Ovary (tissue), 9 donors: Measurements from ENCODE around the gene BZW1. TPM values are rescaled to one million over a fixed set of nuclear protein-coding genes. Genes with fewer than 3 reads are reported as not detected.

Experiments used
- DNase-seq, 5 donors: peaks; one replicate each; pipeline ENCODE4 v3.0.0-alpha.2; 2019 to 2020
- H3K27ac ChIP-seq, 2 donors: fragments of 200-600 bp; one replicate each; pipeline versions ENCODE4 v1.5.1 to v1.8.0; 2019 to 2022
- H3K27me3 ChIP-seq: fragments of 200-600 bp; one replicate; pipeline ENCODE4 v1.8.0; 2022
- H3K36me3 ChIP-seq: fragments of 200-600 bp; sonication (generic); one replicate; pipeline ENCODE4 v1.5.1; 2019
- H3K4me1 ChIP-seq: one replicate; pipeline ENCODE4 v1.8.1; 2013; ENCODE audit warnings: mild to moderate bottlenecking, moderate library complexity; ENCODE audit not compliant: insufficient read depth
- H3K4me3 ChIP-seq: fragments of 200-600 bp; sonication (generic); one replicate; pipeline ENCODE4 v1.5.1; 2017
- H3K9me3 ChIP-seq, 2 donors: fragments of 200-600 bp in 1 of 2; sonication (generic) in 1 of 2; one replicate each; pipeline versions ENCODE4 v1.5.1 to v1.8.1; 2013 to 2019; ENCODE audit warnings: mild to moderate bottlenecking in 1 of 2, moderate library complexity in 1 of 2
- CTCF ChIP-seq, 3 donors: fragments of 450-650 bp in 2 of 3; fragments of 200-600 bp in 1 of 3; IDR thresholded peaks; one replicate each; pipeline versions ENCODE4 v1.5.1 to v1.8.0; 2016 to 2022; ENCODE audit warnings: antibody characterized with exemption in 3 of 3, mild to moderate bottlenecking in 1 of 3
- EP300 ChIP-seq: sonication (generic); formaldehyde crosslinking; IDR thresholded peaks from one replicate; pipeline ENCODE4 v1.6.1; 2017; ENCODE audit warnings: antibody characterized with exemption
- POLR2A ChIP-seq: fragments of 450-650 bp; IDR thresholded peaks from one replicate; pipeline ENCODE4 v1.6.1; 2017; ENCODE audit warnings: antibody characterized with exemption, mild to moderate bottlenecking, moderate library complexity
- WGBS, 3 donors: extraction: QIAGEN DNeasy Blood & Tissue Kit in 1 of 3; methylation state at CpG; one replicate each; pipeline versions ENCODE4 v1.1.5 to v1.1.7; 2013 to 2017; 5-methylcytosine and 5-hydroxymethylcytosine counted together
- intact Hi-C, 4 donors: fragments of 100-400 bp; cut with DNase I; formaldehyde crosslinking; loops; one replicate each; pipeline versions ENCODE4 v1.11.0 to v1.15.1; 2022 to 2023
- polyA plus RNA-seq, 2 donors: library from polyadenylated mRNA; stranded (reverse); fragments of 200-250 nt in 1 of 2; fragments of 350-450 nt in 1 of 2; fragmentation: Illumina TruSeq in 1 of 2; extraction: RNeasy Lipid Tissue Mini Kit (QIAGEN cat#74804) in 1 of 2; gene quantifications; one replicate each; pipeline ENCODE4 v1.2.3, GENCODE V29; 2013 to 2014
- total RNA-seq, 7 donors: library from RNA; depleted of rRNA in 2 of 7; stranded (reverse); fragments of >200 nt in 2 of 7; fragmentation: NEBNext Ultra II Directional in 3 of 7; extraction: Animal tissue kit (Norgen Biotek cat#: 25700) in 3 of 7; gene quantifications; one replicate each; pipeline versions ENCODE4 v1.1.0 to v1.2.4, GENCODE V29; 2016 to 2023
- donor health status: DM: no; HTN: no; CAD: no; lungs with moderate emphysema.
- donor health status: DM: no; HTN: no; CAD: no.
- donor health status: Bipolar disorder and iron deficiency.
- donor health status: DM: yes; HTN: yes; CAD: no.
- donor health status: DM: no; HTN: no; CAD: no.
- donor health status: DM: yes; HTN: yes; CAD: no.

BZW1 gene
- total and polyA plus RNA-seq, 9 donors: 47.0 to 278 (median 134) TPM

DNA sequence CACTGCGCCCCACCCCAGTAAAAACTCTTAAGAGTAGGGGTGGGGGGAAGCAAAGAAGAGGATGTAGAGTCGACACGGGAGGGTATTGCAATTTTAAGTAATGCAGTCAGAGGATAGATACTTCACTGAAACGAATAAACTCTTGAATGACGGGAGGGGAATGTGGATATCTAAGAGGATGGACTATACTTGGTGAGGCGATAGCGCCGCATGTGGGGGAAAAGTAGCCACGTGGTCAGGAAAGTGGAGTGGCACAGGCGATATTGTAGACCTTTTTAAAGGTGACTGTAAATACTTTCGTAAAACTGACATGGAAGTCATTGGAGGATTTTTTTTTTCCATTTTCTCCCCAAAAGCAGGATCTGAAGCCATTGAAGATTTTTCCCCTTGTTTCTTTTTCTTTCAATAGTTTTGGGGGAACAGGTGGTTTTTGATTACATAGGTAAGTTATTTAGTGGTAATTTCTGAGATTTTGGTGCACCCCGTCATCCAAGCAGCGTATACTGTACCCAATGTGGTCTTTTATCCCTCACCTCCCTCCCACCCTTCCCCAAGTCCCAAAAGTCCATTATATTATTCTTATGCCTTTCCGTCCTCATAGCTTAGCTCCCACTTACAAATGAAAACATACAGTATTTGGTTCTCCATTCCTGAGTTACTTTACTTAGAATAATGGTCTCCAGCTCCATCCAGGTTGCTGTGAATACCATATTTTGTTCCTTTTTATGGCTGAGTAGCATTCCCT lies 39.0 kb downstream of the BZW1 start:
- H3K9me3 ChIP-seq: no peaks in the 10 kb centered on the region
- 75 to 83% (median 76%) methylated on average over 14 of the region's 14 CpGs for WGBS, 3 donors
- H3K27me3 ChIP-seq: no peaks in the 10 kb centered on the region
- no peaks in the 10 kb centered on the region for H3K4me1 ChIP-seq
- no peaks in the 10 kb centered on the region for H3K36me3 ChIP-seq
- no peak for TF ChIP-seq CTCF (IDR thresholded peaks at IDR 0.05)
- TF ChIP-seq EP300: no peak
- no peak overlapping the region for H3K4me3 ChIP-seq
- no peak overlapping the region for H3K27ac ChIP-seq
- no peak for DNase-seq
- intact Hi-C loops: no loop called here

DNA sequence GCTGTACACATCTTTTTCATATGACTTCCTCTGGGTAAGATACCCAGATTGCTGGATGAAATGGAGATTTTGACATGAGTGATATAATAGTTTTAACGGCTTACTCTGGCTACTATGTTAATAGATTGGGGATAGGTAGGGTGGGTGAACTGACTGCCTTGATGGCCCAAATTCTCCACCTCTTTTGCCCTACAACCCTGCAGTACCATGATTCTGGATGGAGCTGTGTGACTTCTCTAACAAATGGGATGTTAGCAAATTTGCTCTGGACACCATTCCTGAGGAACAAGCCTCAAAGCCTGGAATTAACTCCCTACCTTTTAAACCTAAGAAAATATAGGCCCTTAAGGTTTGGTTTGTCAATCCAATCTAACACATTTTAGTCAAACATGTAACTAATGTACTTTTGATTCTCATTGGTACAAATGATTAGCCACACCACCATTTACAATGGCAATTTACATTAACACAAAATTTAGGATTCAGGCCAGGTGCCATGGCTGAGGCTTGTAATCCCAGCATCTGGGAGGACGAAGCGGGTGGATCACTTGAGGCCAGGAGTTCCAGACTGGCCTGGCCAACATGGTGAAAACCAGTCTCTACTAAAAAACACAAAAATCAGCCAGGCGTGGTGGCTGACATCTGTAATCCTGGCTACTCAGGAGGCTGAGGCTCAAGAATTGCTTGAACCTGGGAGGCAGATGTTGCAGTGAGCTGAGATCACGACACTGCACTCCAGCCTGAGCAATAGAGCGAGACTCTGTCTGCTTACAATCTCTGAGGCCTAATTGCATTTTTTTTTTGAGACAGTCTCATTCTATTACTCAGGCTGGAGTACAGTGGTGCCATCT lies 39.9 kb downstream of the BZW1 start:
- no peaks in the 10 kb centered on the region for H3K4me1 ChIP-seq
- no peaks in the 10 kb centered on the region for H3K27me3 ChIP-seq
- no peaks in the 10 kb centered on the region for H3K36me3 ChIP-seq
- WGBS, 3 donors: 94 to 97% (median 95%) methylated on average over 6 of the region's 6 CpGs
- intact Hi-C loops: no loop called here
- H3K9me3 ChIP-seq: no peaks in the 10 kb centered on the region
- no peak overlapping the region for H3K4me3 ChIP-seq
- DNase-seq: no peak
- TF ChIP-seq POLR2A: no peak
- no peak for TF ChIP-seq CTCF (IDR thresholded peaks at IDR 0.05)
- TF ChIP-seq EP300: no peak
- no peak overlapping the region for H3K27ac ChIP-seq

GRCh38 chr2:200852605-200853004 lies 40.9 kb downstream of the BZW1 start:
- WGBS, 3 donors: 92 to 97% (median 96%) methylated on average over 2 of the region's 2 CpGs
- H3K4me3 ChIP-seq: no peak overlapping the region
- H3K27ac ChIP-seq: no peak overlapping the region
- intact Hi-C loops: no loop called here
- H3K36me3 ChIP-seq: no peaks in the 10 kb centered on the region
- no peaks in the 10 kb centered on the region for H3K4me1 ChIP-seq
- H3K9me3 ChIP-seq: no peaks in the 10 kb centered on the region
- no peak for DNase-seq
- no peaks in the 10 kb centered on the region for H3K27me3 ChIP-seq
- TF ChIP-seq POLR2A: no peak
- no peak for TF ChIP-seq EP300
- no peak for TF ChIP-seq CTCF (IDR thresholded peaks at IDR 0.05)

DNA sequence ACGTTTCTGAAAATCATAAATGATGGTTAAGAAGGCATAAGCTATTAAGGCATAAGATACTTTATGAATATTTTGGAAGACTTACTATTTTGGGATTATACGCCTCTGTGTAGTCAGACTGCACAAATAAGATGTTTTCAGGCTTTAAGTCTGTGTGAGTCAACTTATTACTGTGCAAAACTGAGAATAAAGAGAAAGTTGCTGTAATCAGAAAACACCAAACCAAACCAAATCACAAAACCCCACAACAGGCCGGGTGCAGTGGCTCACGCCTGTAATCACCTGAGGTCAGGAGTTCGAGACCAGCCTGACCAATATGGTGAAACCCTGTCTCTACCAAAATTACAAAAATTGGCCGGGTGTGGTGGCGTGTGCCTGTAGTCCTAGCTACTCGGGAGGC lies 45.1 kb downstream of the BZW1 start:
- Histone ChIP-seq H3K9me3 (no peaks in the 10 kb centered on the region), H3K4me3 (no peak overlapping the region), H3K4me1 (peaks cover 9% of the 10 kb centered on the region), H3K27me3 (no peaks in the 10 kb centered on the region), H3K27ac (no peak overlapping the region), H3K36me3 (no peaks in the 10 kb centered on the region)
- intact Hi-C loops: no loop called here
- WGBS, 3 donors: 83% methylated on average over 8 of the region's 8 CpGs
- no peak for DNase-seq
- TF ChIP-seq EP300 (no peak), POLR2A (no peak), CTCF (IDR thresholded peaks at IDR 0.05) (no peak)
